Left lung (tissue), 14 donors: ENCODE results near the gene PLXDC1. TPM values are rescaled to one million over a fixed set of nuclear protein-coding genes. Genes with fewer than 3 reads are reported as not detected.

ENCODE experiments used
- ATAC-seq: fragments of 200-7000 bp; cut with Tn5 transposase; one replicate; pipeline ENCODE4 v1.9.1; 2020; ENCODE audit warnings: moderate library complexity
- DNase-seq, 4 donors: peaks; one replicate each; pipeline ENCODE4 v3.0.0-alpha.2; 2013 to 2020
- H3K27ac ChIP-seq, 2 donors: fragments of 200-600 bp; sonication (generic) in 1 of 2; one replicate each; pipeline versions ENCODE4 v1.5.0 to v1.8.0; 2020 to 2021
- H3K27me3 ChIP-seq, 2 donors: fragments of 200-600 bp; sonication (generic) in 1 of 2; one replicate each; pipeline versions ENCODE4 v1.5.0 to v1.8.0; 2020 to 2021
- H3K36me3 ChIP-seq, 2 donors: fragments of 200-600 bp; sonication (generic) in 1 of 2; one replicate each; pipeline versions ENCODE4 v1.5.0 to v1.8.0; 2020 to 2021
- H3K4me1 ChIP-seq, 2 donors: fragments of 200-600 bp; one replicate each; pipeline ENCODE4 v1.8.0; 2021
- H3K4me3 ChIP-seq, 2 donors: fragments of 200-600 bp; sonication (generic) in 1 of 2; one replicate each; pipeline versions ENCODE4 v1.5.0 to v1.8.0; 2020 to 2021; ENCODE audit warnings: mild to moderate bottlenecking in 1 of 2
- H3K9me3 ChIP-seq, 2 donors: fragments of 200-600 bp; sonication (generic) in 1 of 2; one replicate each; pipeline versions ENCODE4 v1.5.0 to v1.8.0; 2020 to 2021
- intact Hi-C, 2 donors: fragments of 100-400 bp; cut with DNase I; formaldehyde crosslinking; loops; one replicate each; pipeline versions ENCODE4 v1.11.2 to v1.14.2; 2022
- long read RNA-seq, 12 donors: library from polyadenylated mRNA in 2 of 12; unstranded in 2 of 12; transcript quantifications; one replicate each; pipeline ENCODE4 v2.0.0 and lab custom pipeline, GENCODE V29; 2019 to 2026
- polyA plus RNA-seq, 6 donors: library from polyadenylated mRNA; unstranded; fragments of 120-200 nt; gene quantifications; one replicate each; pipeline ENCODE4 v1.2.1, GENCODE V29; 2013; ENCODE audit not compliant: insufficient read length in 6 of 6
- total RNA-seq, 2 donors: library from RNA; stranded (reverse); fragmentation: NEBNext Ultra II Directional; extraction: Animal tissue kit (Norgen Biotek cat#: 25700); gene quantifications; one replicate each; pipeline ENCODE4 v1.2.1, GENCODE V29; 2021
- TF ChIP-seq, protein P1 (sequence below), 2 donors: fragments of 200-600 bp; sonication (generic) in 1 of 2; IDR thresholded peaks; one replicate each; pipeline versions ENCODE4 v1.5.0 to v1.8.0; 2021; ENCODE audit warnings: antibody characterized with exemption in 2 of 2
- donor health status: DM: no; HTN: yes; CAD: no.
- donor health status: DM: no; HTN: no; CAD: no.

PLXDC1 gene
- total RNA-seq: 10 to 100 TPM in 1 of 2 donors, 1 to 10 TPM in 1; 4.1 to 11.9 TPM
- 1 to 10 TPM; 5.0 to 7.4 (median 6.9) TPM for polyA plus RNA-seq
- long read RNA-seq, donor 1, partial matches to known transcripts: 3,498 of 5,991 reads
- long read RNA-seq, donor 1, other reads (novel, unspliced or antisense): 2,493 of 5,991 reads
- long read RNA-seq, donor 2, partial matches to known transcripts: 0 of 1 reads
- long read RNA-seq, donor 2, other reads (novel, unspliced or antisense): 0 of 1 reads
- long read RNA-seq, donor 3, partial matches to known transcripts: 0 of 1 reads
- long read RNA-seq, donor 3, other reads (novel, unspliced or antisense): 0 of 1 reads
- long read RNA-seq, donor 4, full-length matches to known transcripts: 3 of 5 reads
- long read RNA-seq, donor 4, partial matches to known transcripts: 0 of 5 reads
- long read RNA-seq, donor 4, other reads (novel, unspliced or antisense): 2 of 5 reads
- long read RNA-seq, donor 5, partial matches to known transcripts: 0 of 1 reads
- long read RNA-seq, donor 5, other reads (novel, unspliced or antisense): 0 of 1 reads
- long read RNA-seq, donor 6: 0 reads
- long read RNA-seq, donor 7, partial matches to known transcripts: 2,016 of 3,165 reads
- long read RNA-seq, donor 7, other reads (novel, unspliced or antisense): 1,149 of 3,165 reads
- long read RNA-seq, donor 8: 0 reads
- long read RNA-seq, donor 9: 0 reads
- long read RNA-seq, donor 10, full-length matches to known transcripts: 1 of 1 reads
- long read RNA-seq, donor 10, partial matches to known transcripts: 0 of 1 reads
- long read RNA-seq, donor 10, other reads (novel, unspliced or antisense): 0 of 1 reads
- long read RNA-seq, donor 11: 0 reads
- long read RNA-seq, donor 12: 0 reads

DNA sequence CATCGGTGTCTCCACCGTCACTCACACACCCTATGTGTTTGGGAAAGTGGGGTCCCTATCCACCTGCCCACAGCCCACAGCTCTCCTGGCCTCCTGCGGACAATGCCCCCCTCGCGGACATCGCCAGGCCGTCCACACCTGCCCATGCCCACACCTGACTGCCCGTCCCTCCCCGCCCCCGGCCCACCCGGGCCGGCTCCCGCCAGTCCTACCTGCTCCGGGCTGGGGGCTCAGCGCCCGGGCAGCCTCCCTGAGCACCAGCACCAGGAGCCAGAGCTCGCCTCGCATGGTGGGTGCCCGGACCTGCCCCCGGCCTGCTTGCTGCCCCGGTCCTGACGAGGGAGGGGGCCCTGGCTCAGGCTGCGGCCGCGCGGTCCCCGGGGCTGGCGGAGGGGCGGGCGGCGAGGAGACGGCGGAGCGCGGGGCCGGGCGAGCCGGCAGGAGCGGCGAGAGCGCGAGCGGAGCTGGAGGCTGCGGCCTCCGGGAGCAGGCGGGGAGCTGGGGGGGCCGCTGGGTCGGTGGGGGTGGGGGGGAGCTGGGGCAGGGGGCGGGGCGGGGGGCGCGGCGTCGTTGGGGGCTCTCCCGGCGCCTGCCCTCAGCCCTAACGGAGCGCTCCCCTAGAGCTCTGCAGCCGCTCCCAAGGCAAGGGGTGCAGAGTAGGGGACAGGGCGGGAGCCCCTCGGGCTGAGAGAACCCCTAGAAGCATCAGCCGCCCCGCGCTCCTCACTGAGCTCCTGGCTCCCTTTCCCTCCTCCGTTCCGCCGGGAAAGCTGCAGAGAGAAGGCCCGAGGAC, at the start of gene PLXDC1:
TSS of gene PLXDC1 (minus strand) at position 488 of the 793 bp plus-strand sequence. CDS start at position 288, 200 bp downstream.
- H3K9me3 ChIP-seq: no peaks in the 10 kb centered on the region
- peaks cover 4 to 24% of the 10 kb centered on the region in 2 donors for H3K4me1 ChIP-seq
- H3K27ac ChIP-seq: peak within 1 kb of the TSS; percentile 85 to 90
- peaks cover 9 to 41% of the 10 kb centered on the region in 2 donors for H3K27me3 ChIP-seq
- intact Hi-C loops: loop anchor here in 1 of 2 donors (5.0 kb wide), 1 partner anchor 169 kb away; no protein-coding TSS in a partner anchor
- DNase-seq (peak in 1 of 4 donors; percentile 77), ATAC-seq (no peak)
- H3K36me3 ChIP-seq: no peaks in the 10 kb centered on the region
- H3K4me3 ChIP-seq: peak within 1 kb of the TSS; percentile 20 to 93
- TF ChIP-seq, protein P1, sequence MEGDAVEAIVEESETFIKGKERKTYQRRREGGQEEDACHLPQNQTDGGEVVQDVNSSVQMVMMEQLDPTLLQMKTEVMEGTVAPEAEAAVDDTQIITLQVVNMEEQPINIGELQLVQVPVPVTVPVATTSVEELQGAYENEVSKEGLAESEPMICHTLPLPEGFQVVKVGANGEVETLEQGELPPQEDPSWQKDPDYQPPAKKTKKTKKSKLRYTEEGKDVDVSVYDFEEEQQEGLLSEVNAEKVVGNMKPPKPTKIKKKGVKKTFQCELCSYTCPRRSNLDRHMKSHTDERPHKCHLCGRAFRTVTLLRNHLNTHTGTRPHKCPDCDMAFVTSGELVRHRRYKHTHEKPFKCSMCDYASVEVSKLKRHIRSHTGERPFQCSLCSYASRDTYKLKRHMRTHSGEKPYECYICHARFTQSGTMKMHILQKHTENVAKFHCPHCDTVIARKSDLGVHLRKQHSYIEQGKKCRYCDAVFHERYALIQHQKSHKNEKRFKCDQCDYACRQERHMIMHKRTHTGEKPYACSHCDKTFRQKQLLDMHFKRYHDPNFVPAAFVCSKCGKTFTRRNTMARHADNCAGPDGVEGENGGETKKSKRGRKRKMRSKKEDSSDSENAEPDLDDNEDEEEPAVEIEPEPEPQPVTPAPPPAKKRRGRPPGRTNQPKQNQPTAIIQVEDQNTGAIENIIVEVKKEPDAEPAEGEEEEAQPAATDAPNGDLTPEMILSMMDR (IDR thresholded peaks at IDR 0.05): no peak

DNA sequence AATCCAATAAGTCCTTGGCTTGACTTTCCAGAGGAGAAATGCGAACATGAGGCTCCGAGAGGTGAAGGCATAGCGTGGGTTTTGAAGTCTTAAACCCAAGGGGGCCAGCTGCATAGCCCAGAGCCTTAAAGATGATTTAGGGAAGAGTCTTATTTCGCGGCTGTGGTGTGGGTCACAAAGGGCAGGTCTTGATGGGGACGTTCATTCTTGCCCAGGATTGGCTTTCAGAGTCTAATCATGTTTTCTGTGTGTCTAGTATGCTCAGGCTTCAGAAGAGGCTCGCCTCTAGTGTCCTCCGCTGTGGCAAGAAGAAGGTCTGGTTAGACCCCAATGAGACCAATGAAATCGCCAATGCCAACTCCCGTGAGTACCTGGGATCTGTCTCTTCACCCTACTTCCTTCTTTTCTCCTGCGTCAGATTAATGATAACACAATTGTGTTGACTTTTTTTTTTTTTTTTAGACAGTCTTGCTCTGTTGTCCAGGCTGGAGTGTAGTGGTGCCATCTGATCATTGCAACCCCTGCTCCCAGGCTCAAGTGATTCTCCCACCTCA, 49.6 kb upstream of the PLXDC1 start:
- Histone ChIP-seq H3K27ac (peak overlapping the region; percentile 95 to 97), H3K4me3 (peak overlapping the region; percentile 93 to 98), H3K9me3 (no peaks in the 10 kb centered on the region), H3K27me3 (peaks cover 0 to 20% of the 10 kb centered on the region in 2 donors), H3K36me3 (peaks cover 4 to 47% of the 10 kb centered on the region in 2 donors), H3K4me1 (peaks cover 18 to 63% of the 10 kb centered on the region in 2 donors)
- TF ChIP-seq, protein P1 (IDR thresholded peaks at IDR 0.05): no peak
- DNase-seq (no peak), ATAC-seq (no peak)
- intact Hi-C loops: no loop called here

DNA sequence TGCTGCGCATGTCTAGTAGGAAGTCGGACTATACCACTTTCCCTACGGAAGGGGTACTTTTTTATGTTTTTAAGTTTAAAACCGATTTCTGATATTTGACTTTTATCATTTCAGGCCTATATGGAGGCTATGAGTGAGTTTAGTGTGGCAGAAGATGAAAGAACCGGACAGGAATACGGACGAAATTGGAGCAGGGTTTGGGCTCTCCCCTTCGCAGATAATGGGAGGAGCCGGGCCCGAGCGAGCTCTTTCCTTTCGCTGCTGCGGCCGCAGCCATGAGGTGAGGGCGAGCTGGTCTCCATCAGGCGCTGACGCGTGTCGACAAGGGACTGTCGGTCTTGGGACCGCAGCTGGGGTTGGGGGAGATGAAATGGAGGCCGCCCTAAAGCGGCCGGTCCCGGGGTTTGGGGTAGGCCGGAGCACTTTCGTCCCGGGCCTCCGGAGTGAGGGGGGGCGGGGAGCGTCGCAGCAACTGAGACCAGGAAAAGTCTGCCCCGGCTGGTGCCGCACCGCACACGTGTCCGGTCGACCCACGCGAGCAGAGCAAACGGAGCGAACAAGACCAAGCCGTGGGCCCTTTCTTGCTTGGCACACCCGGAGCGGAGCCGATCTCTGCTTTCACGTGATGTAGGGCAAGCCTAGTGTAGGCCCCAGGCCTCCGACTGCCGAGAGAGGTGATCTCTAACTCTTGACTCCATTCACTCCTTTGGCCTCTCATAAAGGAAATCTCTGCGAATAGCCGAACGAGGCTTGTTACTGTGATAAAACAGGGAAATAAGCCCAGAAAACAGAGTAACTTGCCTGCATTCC, 48.8 kb upstream of the PLXDC1 start, which contains the start of gene RPL19:
TSS of gene RPL19 (plus strand) at position 214 of the 810 bp plus-strand sequence. CDS start at position 276, 62 bp downstream.
- Histone ChIP-seq H3K9me3 (no peaks in the 10 kb centered on the region), H3K27ac (peak within 1 kb of the TSS; percentile 95 to 97), H3K4me3 (peak within 1 kb of the TSS; percentile 93 to 98), H3K4me1 (peaks cover 26 to 69% of the 10 kb centered on the region in 2 donors), H3K36me3 (peaks cover 4 to 41% of the 10 kb centered on the region in 2 donors), H3K27me3 (peaks cover 0 to 23% of the 10 kb centered on the region in 2 donors)
- intact Hi-C loops: no loop called here
- TF ChIP-seq, protein P1 (IDR thresholded peaks at IDR 0.05): no peak
- ATAC-seq (peak; percentile 55), DNase-seq (peak in 3 of 4 donors; percentile 81 to 93 (median 93))

DNA sequence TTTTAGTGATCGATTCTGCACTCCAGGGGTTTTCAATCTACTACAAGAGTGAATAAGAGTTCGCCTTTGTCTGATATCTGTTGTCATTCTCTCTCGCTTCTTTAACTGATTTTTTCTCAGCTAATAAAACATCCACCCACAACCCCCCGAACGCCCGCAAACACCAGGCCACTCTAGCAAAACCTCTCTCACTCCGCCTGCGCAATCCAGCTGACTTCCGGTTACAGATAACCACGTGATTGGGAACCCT, 48.3 kb upstream of the PLXDC1 start:
- TF ChIP-seq, protein P1 (IDR thresholded peaks at IDR 0.05): no peak
- ATAC-seq (peak; percentile 53), DNase-seq (peak in 2 of 4 donors; percentile 92 to 94)
- peaks cover 0 to 23% of the 10 kb centered on the region in 2 donors for H3K27me3 ChIP-seq
- no peaks in the 10 kb centered on the region for H3K9me3 ChIP-seq
- peak overlapping the region; percentile 18 to 98 for H3K4me3 ChIP-seq
- H3K4me1 ChIP-seq: peaks cover 28 to 73% of the 10 kb centered on the region in 2 donors
- peaks cover 4 to 36% of the 10 kb centered on the region in 2 donors for H3K36me3 ChIP-seq
- H3K27ac ChIP-seq: peak overlapping the region; percentile 95 to 97
- intact Hi-C loops: no loop called here
